IPS-NIHi11 (cell line): ENCODE measurements around the gene EXOC4.

Experiments used
- DNase-seq: peaks from one replicate; pipeline ENCODE4 v3.0.0; 2012; ENCODE audit warnings: mixed read lengths, low spot score

EXOC4 gene

GRCh38 chr7:133706016-133706415 lies 453.1 kb downstream of the EXOC4 start:
- no peak for DNase-seq

GRCh38 chr7:133709036-133709880 lies 456.4 kb downstream of the EXOC4 start:
- DNase-seq, result no peak

- no peak for DNase-seq
Measured at GRCh38 chr7:133712544-133712943, 459.7 kb downstream of the EXOC4 start.

GRCh38 chr7:133714654-133715053 lies 461.8 kb downstream of the EXOC4 start:
- no peak for DNase-seq

GRCh38 chr7:133718131-133718530 lies 465.3 kb downstream of the EXOC4 start:
- DNase-seq, result no peak

GRCh38 chr7:133723044-133723443 lies 470.2 kb downstream of the EXOC4 start:
- DNase-seq, result no peak

GRCh38 chr7:133724148-133724547 lies 471.3 kb downstream of the EXOC4 start:
- DNase-seq, result no peak

GRCh38 chr7:133724694-133725093 lies 471.8 kb downstream of the EXOC4 start:
- DNase-seq, result no peak

GRCh38 chr7:133727476-133728214 lies 474.8 kb downstream of the EXOC4 start:
- no peak for DNase-seq

GRCh38 chr7:133730360-133730759 lies 477.5 kb downstream of the EXOC4 start:
- DNase-seq, result no peak

- no peak for DNase-seq
Measured at GRCh38 chr7:133733401-133733800, 480.5 kb downstream of the EXOC4 start.

- DNase-seq, result no peak
Measured at GRCh38 chr7:133735222-133735621, 482.3 kb downstream of the EXOC4 start.

GRCh38 chr7:133739817-133740216 lies 486.9 kb downstream of the EXOC4 start:
- DNase-seq, result no peak

- no peak for DNase-seq
Measured at GRCh38 chr7:133741078-133741477, 488.2 kb downstream of the EXOC4 start.

- no peak for DNase-seq
Measured at GRCh38 chr7:133741703-133742102, 488.8 kb downstream of the EXOC4 start.

- peak; percentile 10 for DNase-seq
Measured at GRCh38 chr7:133742709-133743538, 490.0 kb downstream of the EXOC4 start.

GRCh38 chr7:133744451-133744850 lies 491.6 kb downstream of the EXOC4 start:
- no peak for DNase-seq

GRCh38 chr7:133746305-133746704 lies 493.4 kb downstream of the EXOC4 start:
- no peak for DNase-seq

GRCh38 chr7:133746847-133747246 lies 494.0 kb downstream of the EXOC4 start:
- peak; percentile 14 for DNase-seq

GRCh38 chr7:133748443-133749407 lies 495.8 kb downstream of the EXOC4 start:
- DNase-seq, result no peak

GRCh38 chr7:133750287-133750686 lies 497.4 kb downstream of the EXOC4 start:
- no peak for DNase-seq
